Lower lobe of right lung (tissue), 2 donors: ENCODE data around the gene TRPC4. TPM values are rescaled to one million over a fixed set of nuclear protein-coding genes. Genes with fewer than 3 reads are reported as not detected.

Experiments
- ATAC-seq, 2 donors: fragments of 200-7000 bp; cut with Tn5 transposase; one replicate each; pipeline ENCODE4 v1.9.1; 2020 to 2022; ENCODE audit warnings: mild to moderate bottlenecking in 2 of 2, moderate library complexity in 2 of 2
- DNase-seq: peaks from one replicate; pipeline ENCODE4 v3.0.0-alpha.2; 2020
- H3K27ac ChIP-seq: fragments of 200-600 bp; one replicate; pipeline ENCODE4 v1.8.0; 2022
- H3K27me3 ChIP-seq: fragments of 200-600 bp; one replicate; pipeline ENCODE4 v1.8.0; 2022; ENCODE audit warnings: low read depth
- H3K36me3 ChIP-seq: fragments of 200-600 bp; one replicate; pipeline ENCODE4 v1.8.0; 2022; ENCODE audit warnings: mild to moderate bottlenecking
- H3K4me1 ChIP-seq: fragments of 200-600 bp; one replicate; pipeline ENCODE4 v1.8.0; 2022
- H3K4me3 ChIP-seq: fragments of 200-600 bp; one replicate; pipeline ENCODE4 v1.8.0; 2022; ENCODE audit warnings: mild to moderate bottlenecking
- H3K9me3 ChIP-seq: fragments of 200-600 bp; one replicate; pipeline ENCODE4 v1.8.0; 2022
- CTCF ChIP-seq: fragments of 200-600 bp; IDR thresholded peaks from one replicate; pipeline ENCODE4 v1.8.0; 2022; ENCODE audit warnings: antibody characterized with exemption, mild to moderate bottlenecking
- intact Hi-C: fragments of 100-400 bp; cut with DNase I; formaldehyde crosslinking; loops from one replicate; pipeline ENCODE4 v1.11.0; 2022
- total RNA-seq: library from RNA; stranded (reverse); fragmentation: NEBNext Ultra II Directional; extraction: Animal tissue kit (Norgen Biotek cat#: 25700); gene quantifications from one replicate; pipeline ENCODE4 v1.2.1, GENCODE V29; 2021
- donor health status: DM: no; HTN: yes; CAD: no; lungs with severe emphysema.

Gene TRPC4
- total RNA-seq, 1 donor from 2014 or later: 0.71 TPM

- Histone ChIP-seq H3K4me1 (no peaks in the 10 kb centered on the region), H3K27ac (no peak overlapping the region), H3K27me3 (no peaks in the 10 kb centered on the region), H3K9me3 (no peaks in the 10 kb centered on the region), H3K4me3 (no peak overlapping the region), H3K36me3 (no peaks in the 10 kb centered on the region)
- no peak for TF ChIP-seq CTCF
- intact Hi-C loops: no loop called here
- ATAC-seq: no peak
- no peak for DNase-seq
These were observed 118.5 kb downstream of the TRPC4 start for GRCh38 chr13:37751025-37751424.

GRCh38 chr13:37748913-37749312 lies 120.7 kb downstream of the TRPC4 start:
- Histone ChIP-seq H3K36me3 (no peaks in the 10 kb centered on the region), H3K9me3 (no peaks in the 10 kb centered on the region), H3K27ac (no peak overlapping the region), H3K4me1 (no peaks in the 10 kb centered on the region), H3K4me3 (no peak overlapping the region), H3K27me3 (no peaks in the 10 kb centered on the region)
- ATAC-seq (no peak), DNase-seq (no peak)
- intact Hi-C loops: no loop called here
- TF ChIP-seq CTCF: no peak

DNA sequence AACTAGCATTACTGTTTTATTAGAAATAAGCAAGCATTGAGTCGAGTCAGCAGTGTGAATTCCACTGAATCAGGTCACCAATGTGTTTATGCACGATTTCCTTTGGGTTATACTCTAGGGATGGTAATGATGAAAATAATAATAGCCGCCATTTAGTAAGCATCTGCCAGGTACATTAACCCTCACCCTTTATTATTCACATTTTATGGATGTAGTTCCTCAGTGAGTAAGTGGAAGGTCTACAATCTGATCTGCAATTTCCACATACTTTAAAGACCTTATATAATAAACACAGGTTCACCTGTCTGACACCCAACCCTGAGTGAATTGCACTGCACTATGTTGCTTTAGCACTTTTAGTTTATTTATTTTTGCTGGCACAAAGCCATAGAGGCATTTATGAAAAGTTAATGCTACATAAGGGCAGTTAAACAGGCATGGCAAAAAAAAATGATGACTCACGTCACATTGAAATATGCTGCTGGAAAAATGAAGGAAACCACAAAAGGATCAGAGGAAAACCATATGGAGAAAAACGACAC lies 122.4 kb downstream of the TRPC4 start:
- no peak for TF ChIP-seq CTCF
- H3K27me3 ChIP-seq: no peaks in the 10 kb centered on the region
- H3K4me3 ChIP-seq: no peak overlapping the region
- no peak for ATAC-seq
- no peaks in the 10 kb centered on the region for H3K9me3 ChIP-seq
- DNase-seq: no peak
- no peaks in the 10 kb centered on the region for H3K4me1 ChIP-seq
- H3K27ac ChIP-seq: no peak overlapping the region
- intact Hi-C loops: no loop called here
- H3K36me3 ChIP-seq: no peaks in the 10 kb centered on the region

DNA sequence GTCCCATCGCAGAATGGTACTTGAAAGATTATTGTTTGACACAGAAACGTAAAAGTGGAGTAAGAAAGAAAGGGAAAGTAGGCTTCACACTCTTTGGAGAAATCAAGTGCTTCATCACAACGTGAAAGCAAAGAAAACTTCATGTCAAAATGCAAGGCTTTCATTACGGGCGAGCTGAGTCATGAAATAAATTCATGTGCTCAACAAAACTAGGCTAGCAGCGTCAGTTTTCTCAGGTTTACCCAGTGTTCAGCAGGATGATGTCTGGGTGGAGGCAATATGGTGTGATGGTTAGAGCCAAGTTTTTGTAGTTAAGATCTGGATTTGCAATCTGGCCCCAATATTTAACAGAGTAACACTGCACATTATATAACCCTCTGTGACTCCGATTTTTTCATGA lies 128.0 kb downstream of the TRPC4 start:
- ATAC-seq (no peak), DNase-seq (no peak)
- TF ChIP-seq CTCF: no peak
- Histone ChIP-seq H3K4me3 (no peak overlapping the region), H3K4me1 (no peaks in the 10 kb centered on the region), H3K27ac (no peak overlapping the region), H3K27me3 (no peaks in the 10 kb centered on the region), H3K36me3 (no peaks in the 10 kb centered on the region), H3K9me3 (no peaks in the 10 kb centered on the region)
- intact Hi-C loops: no loop called here

- ATAC-seq (no peak), DNase-seq (no peak)
- Histone ChIP-seq H3K27ac (no peak overlapping the region), H3K27me3 (no peaks in the 10 kb centered on the region), H3K9me3 (no peaks in the 10 kb centered on the region), H3K4me3 (no peak overlapping the region), H3K4me1 (no peaks in the 10 kb centered on the region), H3K36me3 (no peaks in the 10 kb centered on the region)
- intact Hi-C loops: no loop called here
- TF ChIP-seq CTCF: no peak
These were observed 133.5 kb downstream of the TRPC4 start for GRCh38 chr13:37736045-37736444.

DNA sequence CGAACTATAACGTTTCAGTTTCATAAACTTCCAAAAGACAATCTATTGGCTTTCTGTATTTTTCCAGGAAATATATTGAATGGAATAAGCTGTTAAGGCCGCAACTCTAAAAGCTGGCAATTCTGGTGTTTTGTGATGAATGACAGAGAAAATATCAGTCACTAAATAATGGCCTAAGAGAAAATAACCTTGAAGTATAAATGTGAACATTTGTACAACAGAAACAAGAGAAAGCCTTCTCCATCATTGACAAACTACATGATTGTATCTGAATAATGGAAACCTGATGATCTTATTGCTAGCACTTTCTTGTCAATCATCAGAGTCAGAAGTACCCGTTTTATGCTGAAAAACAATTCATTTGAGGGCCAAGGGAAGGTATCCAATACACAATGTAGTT lies 134.3 kb downstream of the TRPC4 start:
- no peaks in the 10 kb centered on the region for H3K27me3 ChIP-seq
- no peak overlapping the region for H3K27ac ChIP-seq
- H3K36me3 ChIP-seq: no peaks in the 10 kb centered on the region
- no peaks in the 10 kb centered on the region for H3K9me3 ChIP-seq
- ATAC-seq (no peak), DNase-seq (no peak)
- H3K4me1 ChIP-seq: no peaks in the 10 kb centered on the region
- intact Hi-C loops: no loop called here
- no peak for TF ChIP-seq CTCF
- H3K4me3 ChIP-seq: no peak overlapping the region
